Sigmoid colon (tissue), 7 donors: ENCODE results near the gene COX6A2. TPM values are rescaled to one million over a fixed set of nuclear protein-coding genes. Genes with fewer than 3 reads are reported as not detected.
A peak's percentile ranks its signal among the peaks of the same experiment; 100 is the strongest.

ENCODE experiments used
- DNase-seq: peaks from one replicate; pipeline ENCODE4 v3.0.0-alpha.2; 2019
- H3K27ac ChIP-seq, 4 donors: fragments of 200-600 bp; sonication (generic); one replicate each; pipeline ENCODE4 v1.5.1; 2016 to 2019; ENCODE audit warnings: mild to moderate bottlenecking in 1 of 4
- H3K27me3 ChIP-seq, 3 donors: fragments of 200-600 bp; sonication (generic); one replicate each; pipeline ENCODE4 v1.5.1; 2019; ENCODE audit warnings: mild to moderate bottlenecking in 1 of 3
- H3K36me3 ChIP-seq, 4 donors: fragments of 200-600 bp; sonication (generic); one replicate each; pipeline ENCODE4 v1.5.1; 2016 to 2019
- H3K4me1 ChIP-seq, 4 donors: fragments of 200-600 bp; sonication (generic); one replicate each; pipeline ENCODE4 v1.5.1; 2017 to 2019
- H3K4me3 ChIP-seq, 4 donors: fragments of 200-600 bp; sonication (generic); one replicate each; pipeline ENCODE4 v1.5.1; 2017 to 2019; ENCODE audit warnings: mild to moderate bottlenecking in 2 of 4, moderate library complexity in 1 of 4
- H3K9me3 ChIP-seq, 4 donors: fragments of 200-600 bp in 3 of 4; sonication (generic) in 3 of 4; one replicate each; pipeline versions ENCODE4 v1.5.1 to v1.6.1; 2013 to 2019
- EP300 ChIP-seq, 4 donors: sonication (generic); formaldehyde crosslinking; IDR thresholded peaks; one replicate each; pipeline ENCODE4 v1.6.1; 2017; ENCODE audit warnings: antibody characterized with exemption in 4 of 4
- POLR2A ChIP-seq, 2 donors: fragments of 450-650 bp; IDR thresholded peaks; one replicate each; pipeline ENCODE4 v1.6.1; 2016; ENCODE audit warnings: antibody characterized with exemption in 2 of 2, mild to moderate bottlenecking in 2 of 2, moderate library complexity in 2 of 2
- POLR2AphosphoS5 ChIP-seq, 4 donors: sonication (generic); formaldehyde crosslinking; IDR thresholded peaks; one replicate each; pipeline ENCODE4 v1.6.1; 2017; ENCODE audit warnings: antibody characterized with exemption in 4 of 4
- WGBS, 2 donors: extraction: QIAGEN DNeasy Blood & Tissue Kit; methylation state at CpG; one replicate each; pipeline ENCODE4 v1.1.7; 2013; 5-methylcytosine and 5-hydroxymethylcytosine counted together
- intact Hi-C: fragments of 100-400 bp; cut with DNase I; formaldehyde crosslinking; loops from one replicate; pipeline ENCODE4 v1.15.1; 2023
- polyA plus RNA-seq, 3 donors: library from polyadenylated mRNA; stranded (reverse); fragments of 200-250 nt; gene quantifications; one replicate each; pipeline ENCODE4 v1.2.3, GENCODE V29; 2013
- total RNA-seq, 4 donors: library from RNA; depleted of rRNA; stranded (reverse); fragments of >200 nt; gene quantifications; one replicate each; pipeline ENCODE4 v1.1.0, GENCODE V29; 2016
- TF ChIP-seq, protein P1 (sequence below), 4 experiments: fragments of 450-650 bp in 3 of 4; fragments of 200-600 bp in 1 of 4; IDR thresholded peaks; one replicate each; pipeline ENCODE4 v1.5.1; 2016 to 2019; ENCODE audit warnings: antibody characterized with exemption in 4 of 4, mild to moderate bottlenecking in 3 of 4, moderate library complexity in 2 of 4
- donor health status: healthy with polysubstance abuse.
- donor health status: Bipolar disorder and iron deficiency.
- donor health status: healthy.

Gene COX6A2
- total and polyA plus RNA-seq, 7 donors = 0.32 to 4.8 TPM; not detected in 5

- TF ChIP-seq POLR2A (IDR thresholded peaks at IDR 0.05) (no peak), POLR2AphosphoS5 (IDR thresholded peaks at IDR 0.05) (peak in 3 of 4 donors; percentile 17 to 86 (median 51)), EP300 (IDR thresholded peaks at IDR 0.05) (peak in 2 of 4 donors; percentile 32 to 44)
- TF ChIP-seq, protein P1, sequence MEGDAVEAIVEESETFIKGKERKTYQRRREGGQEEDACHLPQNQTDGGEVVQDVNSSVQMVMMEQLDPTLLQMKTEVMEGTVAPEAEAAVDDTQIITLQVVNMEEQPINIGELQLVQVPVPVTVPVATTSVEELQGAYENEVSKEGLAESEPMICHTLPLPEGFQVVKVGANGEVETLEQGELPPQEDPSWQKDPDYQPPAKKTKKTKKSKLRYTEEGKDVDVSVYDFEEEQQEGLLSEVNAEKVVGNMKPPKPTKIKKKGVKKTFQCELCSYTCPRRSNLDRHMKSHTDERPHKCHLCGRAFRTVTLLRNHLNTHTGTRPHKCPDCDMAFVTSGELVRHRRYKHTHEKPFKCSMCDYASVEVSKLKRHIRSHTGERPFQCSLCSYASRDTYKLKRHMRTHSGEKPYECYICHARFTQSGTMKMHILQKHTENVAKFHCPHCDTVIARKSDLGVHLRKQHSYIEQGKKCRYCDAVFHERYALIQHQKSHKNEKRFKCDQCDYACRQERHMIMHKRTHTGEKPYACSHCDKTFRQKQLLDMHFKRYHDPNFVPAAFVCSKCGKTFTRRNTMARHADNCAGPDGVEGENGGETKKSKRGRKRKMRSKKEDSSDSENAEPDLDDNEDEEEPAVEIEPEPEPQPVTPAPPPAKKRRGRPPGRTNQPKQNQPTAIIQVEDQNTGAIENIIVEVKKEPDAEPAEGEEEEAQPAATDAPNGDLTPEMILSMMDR (IDR thresholded peaks at IDR 0.05) = no peak
- peak overlapping the region; percentile 97 to 100 (median 100) for H3K27ac ChIP-seq
- peaks cover 0 to 45% (median 40%) of the 10 kb centered on the region in 4 donors for H3K4me1 ChIP-seq
- peak overlapping the region; percentile 68 to 92 (median 76) for H3K4me3 ChIP-seq
- peaks cover 4 to 32% (median 17%) of the 10 kb centered on the region in 4 donors for H3K36me3 ChIP-seq
- intact Hi-C loops = loop anchor here (1.0 to 10.0 kb wide), 6 partner anchors 11 to 1365 kb away; partner anchors contain the start of genes KAT8, RUSF1, SETD1A and TBX6
- 2 to 4% methylated on average over 61 of the region's 61 CpGs for WGBS, 2 donors
- DNase-seq = peak; percentile 100
- H3K9me3 ChIP-seq = no peaks in the 10 kb centered on the region
- no peaks in the 10 kb centered on the region for H3K27me3 ChIP-seq
Measured at GRCh38 chr16:31459687-31460581, 31.8 kb upstream of the COX6A2 start.

DNA sequence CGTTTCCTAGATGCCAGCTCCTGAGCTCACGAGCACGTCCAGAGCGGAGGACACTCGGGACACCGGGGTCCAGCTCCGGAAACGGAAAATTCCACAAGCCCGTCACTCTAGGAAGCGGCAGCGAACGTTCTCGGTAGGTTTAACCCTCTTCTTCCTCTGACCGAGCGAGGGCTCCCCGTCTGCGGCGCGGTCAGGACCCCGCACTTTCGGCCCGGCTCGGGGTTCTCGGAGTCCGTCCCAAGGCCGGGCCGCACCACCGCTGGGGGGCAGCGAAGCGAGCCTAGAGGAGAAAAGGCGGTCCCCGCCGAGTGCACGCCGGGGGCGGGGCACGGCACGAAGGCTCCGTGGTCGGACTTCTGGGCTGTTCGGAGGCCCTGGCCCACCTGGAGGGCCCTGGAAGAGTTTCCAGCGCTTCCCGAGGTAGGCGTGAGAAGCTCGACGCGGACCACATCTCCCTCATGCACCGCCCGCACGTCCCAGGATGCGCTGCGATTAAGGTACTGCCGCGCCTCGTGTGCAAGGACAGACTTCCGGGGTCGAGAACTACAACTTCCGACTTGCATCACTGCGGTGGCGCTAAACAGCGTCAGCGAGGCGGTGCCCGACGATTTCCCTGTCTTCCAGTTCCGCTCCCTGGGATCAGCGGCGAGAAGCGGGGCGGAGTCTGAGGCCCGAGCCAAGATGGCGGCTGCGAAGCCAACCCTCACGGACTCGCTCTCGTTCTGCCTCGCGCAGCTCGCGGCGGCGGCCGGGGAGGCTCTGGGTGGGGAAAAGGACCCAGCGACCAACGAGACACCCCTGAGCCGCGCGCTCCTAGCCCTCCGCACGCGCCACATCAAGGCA lies 30.9 kb upstream of the COX6A2 start, which contains the start of gene ARMC5:
TSS of gene ARMC5 (plus strand) at position 658 of the 843 bp plus-strand sequence. CDS start at position 682, 24 bp downstream.
- intact Hi-C loops = loop anchor here (1.0 to 10.0 kb wide), 5 partner anchors 49 to 1364 kb away; partner anchors contain the start of genes KAT8, RUSF1, SETD1A and TBX6
- TF ChIP-seq POLR2A (IDR thresholded peaks at IDR 0.05) (peak in 1 of 2 donors; percentile 52), EP300 (IDR thresholded peaks at IDR 0.05) (no peak), POLR2AphosphoS5 (IDR thresholded peaks at IDR 0.05) (peak; percentile 82 to 87 (median 83))
- TF ChIP-seq, protein P1 (IDR thresholded peaks at IDR 0.05) = peak; percentile 33 to 60 (median 48)
- Histone ChIP-seq H3K9me3 (no peaks in the 10 kb centered on the region), H3K27me3 (no peaks in the 10 kb centered on the region), H3K27ac (peak within 1 kb of the TSS; percentile 97 to 100 (median 100)), H3K4me3 (peak within 1 kb of the TSS; percentile 68 to 92 (median 76)), H3K4me1 (peaks cover 0 to 52% (median 48%) of the 10 kb centered on the region in 4 donors), H3K36me3 (peaks cover 0 to 23% (median 13%) of the 10 kb centered on the region in 4 donors)
- WGBS, 2 donors = 0 to 1% methylated on average over 91 of the region's 91 CpGs
- peak; percentile 99 for DNase-seq

DNA sequence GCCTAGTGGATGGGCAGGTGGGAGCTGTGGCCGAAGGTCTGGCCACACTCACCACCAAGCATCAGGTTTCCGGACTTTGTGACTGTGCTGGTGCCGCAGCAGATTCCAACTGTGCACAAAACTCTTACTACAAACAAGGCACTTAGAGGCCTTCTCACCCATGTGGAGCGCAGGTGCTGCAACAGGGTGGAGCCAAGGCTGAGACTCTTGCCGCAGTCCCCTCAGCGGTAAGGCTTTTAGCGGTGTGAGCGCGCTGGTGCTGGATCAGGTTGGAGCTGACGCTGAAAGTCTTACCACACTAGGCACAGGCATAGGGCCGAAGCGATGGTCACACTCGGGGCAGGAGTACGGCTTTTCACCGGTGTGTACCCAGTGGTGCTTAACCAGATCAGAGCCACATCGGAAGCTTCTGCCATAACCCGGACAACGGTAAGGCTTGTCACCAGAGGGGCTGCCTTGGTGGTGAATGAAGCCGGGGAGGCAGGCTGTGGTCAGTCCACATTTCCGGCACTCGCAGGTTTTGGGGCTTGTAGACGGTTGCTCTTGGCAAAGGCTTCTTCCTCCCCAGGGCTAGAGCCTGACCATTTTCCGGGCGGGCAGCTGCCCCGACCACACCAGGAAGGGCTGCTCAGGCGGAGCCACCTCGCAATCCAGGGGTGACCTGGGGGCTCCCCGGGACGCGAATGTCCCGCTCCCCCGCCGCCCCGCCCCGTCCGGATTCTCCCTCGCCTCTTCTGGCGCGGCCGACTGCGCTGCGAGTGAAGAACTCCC lies 30.1 kb upstream of the COX6A2 start:
- peak; percentile 78 for DNase-seq
- Histone ChIP-seq H3K4me3 (peak overlapping the region; percentile 68 to 92 (median 76)), H3K36me3 (peaks cover 0 to 15% (median 10%) of the 10 kb centered on the region in 4 donors), H3K27me3 (no peaks in the 10 kb centered on the region), H3K27ac (peak overlapping the region; percentile 97 to 100 (median 100)), H3K9me3 (no peaks in the 10 kb centered on the region), H3K4me1 (peaks cover 0 to 60% (median 56%) of the 10 kb centered on the region in 4 donors)
- WGBS, 2 donors = 0 to 1% methylated on average over 42 of the region's 42 CpGs
- intact Hi-C loops = loop anchor here (5.0 to 10.0 kb wide), 4 partner anchors 316 to 1363 kb away; partner anchors contain the start of genes KAT8, SETD1A, TBX6 and YPEL3
- TF ChIP-seq POLR2AphosphoS5 (IDR thresholded peaks at IDR 0.05) (peak in 2 of 4 donors; percentile 8 to 26), EP300 (IDR thresholded peaks at IDR 0.05) (no peak), POLR2A (IDR thresholded peaks at IDR 0.05) (no peak)
- TF ChIP-seq, protein P1 (IDR thresholded peaks at IDR 0.05) = no peak
